ENCODE measurements around the gene PGRMC2. TPM values are rescaled to one million over a fixed set of nuclear protein-coding genes. Genes with fewer than 3 reads are reported as not detected.

The PGRMC2 gene
- total and polyA plus RNA-seq, 2 of the 4 experiments (the other 2 are of a cell fraction): 13.4 to 40.7 TPM

DNA sequence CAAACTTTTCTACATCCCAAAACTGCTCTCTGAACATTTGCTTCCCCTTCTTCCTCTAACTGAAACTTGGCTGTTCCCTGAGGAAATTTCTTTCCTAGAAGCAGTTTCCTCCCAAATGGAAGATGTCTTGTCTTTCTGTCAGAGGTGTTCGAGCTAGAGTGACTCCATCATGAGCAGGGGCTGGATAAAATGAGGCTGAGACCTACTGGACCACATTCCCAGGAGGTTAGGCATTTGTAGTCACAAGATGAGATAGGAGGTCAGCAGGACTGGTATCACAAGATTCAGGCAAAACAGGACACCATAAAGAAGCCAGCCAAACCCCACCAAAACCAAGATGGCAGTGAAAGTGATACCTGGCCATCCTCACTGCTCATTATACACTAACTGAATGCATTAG lies 35.8 kb upstream of the PGRMC2 start:
- peak overlapping the region; percentile 97 for H2BK120ac ChIP-seq (ENCODE audit: low read depth, low read length)
- H3K23ac ChIP-seq (ENCODE audit: low read depth, low read length): peak overlapping the region; percentile 30
- H4K5ac ChIP-seq (ENCODE audit: low read depth, low read length): peak overlapping the region; percentile 72
- peak overlapping the region; percentile 99 for H4K91ac ChIP-seq (ENCODE audit: insufficient read depth, low read depth, low read length)
- peaks cover 22% of the 10 kb centered on the region for H3K4me1 ChIP-seq (ENCODE audit: control insufficient read depth, insufficient read depth, low read length)
- peak overlapping the region; percentile 87 for H2BK20ac ChIP-seq (ENCODE audit: low read depth, low read length)
- H4K8ac ChIP-seq (ENCODE audit: low read depth in 2 of 2, low read length in 2 of 2): peak overlapping the region; percentile 60 to 70
- BruUV-seq (replicated peaks): no TSS peak
- intact Hi-C loops (cut with micrococcal nuclease) (no loop called here), in situ Hi-C loops (cut with MboI; ENCODE audit: low sequenced_read_pairs) (no loop called here), dilution Hi-C loops (cut with HindIII; ENCODE audit: low sequenced_read_pairs, unreplicated experiment) (no loop called here)
- no peaks in the 10 kb centered on the region for H3K79me1 ChIP-seq (ENCODE audit: low read depth in 1 of 2, low read length in 2 of 2)
- peak overlapping the region; percentile 100; the same call in 1 of the 2 replicates for H3K18ac ChIP-seq (ENCODE audit: low read depth, low read length)
- TF ChIP-seq BHLHE40 (IDR thresholded peaks at IDR 0.05; ENCODE audit: low read depth, low read length) (no peak), CHD1 (IDR thresholded peaks at IDR 0.05; ENCODE audit: low read depth, low read length) (no peak), CEBPB (IDR thresholded peaks at IDR 0.05; ENCODE audit: low read depth, low read length) (no peak), RAD21 (IDR thresholded peaks at IDR 0.05; ENCODE audit: low read length) (no peak), MAZ (IDR thresholded peaks at IDR 0.05; ENCODE audit: borderline replicate concordance, low read depth, low read length) (no peak), RFX5 (IDR thresholded peaks at IDR 0.05; ENCODE audit: low read depth, low read length) (no peak), POLR2A (IDR thresholded peaks at IDR 0.05; ENCODE audit: low read depth, low read length) (no peak), RCOR1 (IDR thresholded peaks at IDR 0.05; ENCODE audit: insufficient replicate concordance, low read length) (no peak), MAFK (IDR thresholded peaks at IDR 0.05; ENCODE audit: low read depth, low read length) (no peak), MXI1 (IDR thresholded peaks at IDR 0.05; ENCODE audit: borderline replicate concordance, low read depth, low read length) (no peak), FOS (IDR thresholded peaks at IDR 0.05; ENCODE audit: low read depth, low read length) (no peak), NFE2L2 (IDR thresholded peaks at IDR 0.05; ENCODE audit: low read depth, low read length) (no peak), SMC3 (IDR thresholded peaks at IDR 0.05; ENCODE audit: low read depth, low read length) (no peak)
- TF ChIP-seq, protein P1, sequence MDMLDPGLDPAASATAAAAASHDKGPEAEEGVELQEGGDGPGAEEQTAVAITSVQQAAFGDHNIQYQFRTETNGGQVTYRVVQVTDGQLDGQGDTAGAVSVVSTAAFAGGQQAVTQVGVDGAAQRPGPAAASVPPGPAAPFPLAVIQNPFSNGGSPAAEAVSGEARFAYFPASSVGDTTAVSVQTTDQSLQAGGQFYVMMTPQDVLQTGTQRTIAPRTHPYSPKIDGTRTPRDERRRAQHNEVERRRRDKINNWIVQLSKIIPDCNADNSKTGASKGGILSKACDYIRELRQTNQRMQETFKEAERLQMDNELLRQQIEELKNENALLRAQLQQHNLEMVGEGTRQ (IDR thresholded peaks at IDR 0.05; ENCODE audit: low read depth, low read length): no peak
- TF ChIP-seq, protein P2, sequence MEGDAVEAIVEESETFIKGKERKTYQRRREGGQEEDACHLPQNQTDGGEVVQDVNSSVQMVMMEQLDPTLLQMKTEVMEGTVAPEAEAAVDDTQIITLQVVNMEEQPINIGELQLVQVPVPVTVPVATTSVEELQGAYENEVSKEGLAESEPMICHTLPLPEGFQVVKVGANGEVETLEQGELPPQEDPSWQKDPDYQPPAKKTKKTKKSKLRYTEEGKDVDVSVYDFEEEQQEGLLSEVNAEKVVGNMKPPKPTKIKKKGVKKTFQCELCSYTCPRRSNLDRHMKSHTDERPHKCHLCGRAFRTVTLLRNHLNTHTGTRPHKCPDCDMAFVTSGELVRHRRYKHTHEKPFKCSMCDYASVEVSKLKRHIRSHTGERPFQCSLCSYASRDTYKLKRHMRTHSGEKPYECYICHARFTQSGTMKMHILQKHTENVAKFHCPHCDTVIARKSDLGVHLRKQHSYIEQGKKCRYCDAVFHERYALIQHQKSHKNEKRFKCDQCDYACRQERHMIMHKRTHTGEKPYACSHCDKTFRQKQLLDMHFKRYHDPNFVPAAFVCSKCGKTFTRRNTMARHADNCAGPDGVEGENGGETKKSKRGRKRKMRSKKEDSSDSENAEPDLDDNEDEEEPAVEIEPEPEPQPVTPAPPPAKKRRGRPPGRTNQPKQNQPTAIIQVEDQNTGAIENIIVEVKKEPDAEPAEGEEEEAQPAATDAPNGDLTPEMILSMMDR (conservative IDR thresholded peaks at IDR 0.05; ENCODE audit: low read depth, low read length): no peak
- TF ChIP-seq, protein P3, sequence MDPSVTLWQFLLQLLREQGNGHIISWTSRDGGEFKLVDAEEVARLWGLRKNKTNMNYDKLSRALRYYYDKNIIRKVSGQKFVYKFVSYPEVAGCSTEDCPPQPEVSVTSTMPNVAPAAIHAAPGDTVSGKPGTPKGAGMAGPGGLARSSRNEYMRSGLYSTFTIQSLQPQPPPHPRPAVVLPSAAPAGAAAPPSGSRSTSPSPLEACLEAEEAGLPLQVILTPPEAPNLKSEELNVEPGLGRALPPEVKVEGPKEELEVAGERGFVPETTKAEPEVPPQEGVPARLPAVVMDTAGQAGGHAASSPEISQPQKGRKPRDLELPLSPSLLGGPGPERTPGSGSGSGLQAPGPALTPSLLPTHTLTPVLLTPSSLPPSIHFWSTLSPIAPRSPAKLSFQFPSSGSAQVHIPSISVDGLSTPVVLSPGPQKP (IDR thresholded peaks at IDR 0.05; ENCODE audit: borderline replicate concordance, low read depth, low read length): no peak
- H3K9me1 ChIP-seq (ENCODE audit: insufficient read depth, low read length): peaks cover 6% of the 10 kb centered on the region; the same call in 1 of the 2 replicates
- H3K9me3 ChIP-seq (ENCODE audit: control insufficient read depth, insufficient read depth, low read length): no peaks in the 10 kb centered on the region
- peak overlapping the region; percentile 69; the same call in 1 of the 2 replicates for H3K14ac ChIP-seq (replicated peaks; ENCODE audit: low read depth, low read length)
- H3K27ac ChIP-seq (ENCODE audit: insufficient read depth, low read length): peak overlapping the region; percentile 42
- peak overlapping the region; percentile 90 for H2AK5ac ChIP-seq (ENCODE audit: low read depth, low read length)
- peak overlapping the region; percentile 87 for H2BK5ac ChIP-seq (ENCODE audit: low read depth, low read length, poor library complexity, severe bottlenecking)
- no CpG with 5 or more reads among the region's 1 CpG for WGBS, 2 experiments (ENCODE audit: extremely low coverage in 2 of 2, insufficient read length in 1 of 2)
- H2BK15ac ChIP-seq (ENCODE audit: low read depth, low read length): peak overlapping the region; percentile 85; the same call in 2 of the 3 replicates
- H2AFZ ChIP-seq (replicated peaks; ENCODE audit: low read length, poor library complexity): no peak overlapping the region
- ATAC-seq (ENCODE audit: low read depth): no peak
- peak overlapping the region; percentile 92 for H3K4ac ChIP-seq (ENCODE audit: low read depth, low read length)
- H3K56ac ChIP-seq (ENCODE audit: extremely low read depth, insufficient read depth, low read length): peak overlapping the region; percentile 50; the same call in 1 of the 2 replicates
- no peak overlapping the region for H3K4me3 ChIP-seq (ENCODE audit: insufficient read depth, low read depth, low read length)
- no peak overlapping the region; the same call in 1 of the 2 replicates for H3K4me2 ChIP-seq (ENCODE audit: low read depth, low read length)
- no peak for DNase-seq
- H4K20me1 ChIP-seq (ENCODE audit: insufficient read depth, low read length): no peaks in the 10 kb centered on the region
- no peak overlapping the region for H2AK9ac ChIP-seq (replicated peaks; ENCODE audit: low read depth, low read length, poor library complexity)
- H3K9ac ChIP-seq (ENCODE audit: low read depth, low read length): no peak overlapping the region
- CTCF ChIA-PET: interaction anchor here (1.2 kb wide), 1 partner anchor 57 kb away, joined by 3 read pairs; no protein-coding TSS in a partner anchor
- POLR2A ChIA-PET (ENCODE audit: unreplicated experiment): no interaction called here
- no peaks in the 10 kb centered on the region for H3K36me3 ChIP-seq (ENCODE audit: control insufficient read depth, insufficient read depth, low read length)
- H3K27me3 ChIP-seq (ENCODE audit: control insufficient read depth, insufficient read depth, low read length): no peaks in the 10 kb centered on the region

All from IMR-90 (cell line).